Raji (cell line): ENCODE measurements around the gene MYLK.

Experiments
- POLR2A ChIP-seq: IDR thresholded peaks from 2 replicates; pipeline ENCODE4 v1.6.1; 2011; ENCODE audit warnings: low read depth, low read length, control low read depth; ENCODE audit not compliant: insufficient read depth

The MYLK gene

GRCh38 chr3:123813876-123814275, 70.3 kb downstream of the MYLK start:
- TF ChIP-seq POLR2A: no peak

DNA sequence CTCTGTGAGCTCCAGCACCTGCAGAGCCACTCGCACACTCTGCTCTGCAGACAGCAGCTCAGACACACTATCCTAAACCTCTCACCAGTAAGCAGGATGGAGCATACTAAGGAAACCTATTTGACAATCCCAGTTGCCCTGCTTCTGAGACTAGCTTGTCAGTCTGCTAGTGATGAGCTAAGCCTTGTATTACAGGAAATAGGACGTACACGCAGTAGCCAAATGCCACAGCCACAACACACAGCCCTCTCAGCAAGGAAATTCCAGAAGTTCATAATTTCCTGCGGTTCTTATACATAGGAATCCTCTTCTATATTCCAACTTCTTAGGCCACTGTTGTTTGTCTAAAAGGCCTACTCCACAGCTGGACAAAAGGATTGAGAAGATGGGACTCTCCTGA, 74.5 kb downstream of the MYLK start:
- TF ChIP-seq POLR2A: no peak

DNA sequence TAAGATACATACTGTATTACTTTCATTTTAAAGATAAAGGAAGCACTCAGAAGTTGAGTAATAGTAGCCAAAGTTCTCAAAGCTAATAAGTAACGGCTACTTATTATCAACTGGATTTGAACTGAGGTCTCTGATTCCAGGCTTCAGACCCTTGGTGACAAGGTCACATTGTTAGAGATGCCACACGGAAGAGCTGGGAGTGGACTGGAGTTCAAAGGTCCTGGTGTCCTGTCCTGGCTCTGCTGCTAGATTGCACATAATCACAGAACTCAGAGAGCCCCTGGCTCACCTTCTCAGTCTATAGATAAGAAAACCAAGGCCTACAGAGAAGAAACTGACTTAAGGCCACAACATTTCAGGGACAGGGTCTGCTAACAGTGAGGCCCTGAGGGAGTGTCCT, 75.3 kb downstream of the MYLK start:
- no peak for TF ChIP-seq POLR2A

- no peak for TF ChIP-seq POLR2A
Measured at GRCh38 chr3:123807820-123808219, 76.3 kb downstream of the MYLK start.

DNA sequence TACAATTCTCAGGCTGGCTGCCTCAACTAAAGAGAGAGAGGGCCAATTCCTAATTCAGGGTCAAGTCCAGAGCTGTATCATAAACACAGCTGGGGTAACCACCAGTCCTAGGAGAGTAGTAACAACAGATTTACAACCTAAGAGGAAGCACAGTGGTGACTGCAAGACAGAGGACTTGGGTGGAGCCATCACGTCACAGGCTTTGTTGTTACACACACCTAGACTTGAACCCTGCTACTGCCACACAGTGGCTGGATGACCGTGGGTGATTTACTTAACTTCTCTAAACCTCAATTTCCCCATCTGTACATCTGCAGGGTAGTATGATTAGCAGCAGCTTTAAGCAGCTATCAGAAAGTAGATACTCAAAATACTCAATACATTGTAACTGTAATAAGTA, 78.6 kb downstream of the MYLK start:
- TF ChIP-seq POLR2A: no peak

GRCh38 chr3:123805101-123805500, 79.0 kb downstream of the MYLK start:
- no peak for TF ChIP-seq POLR2A

DNA sequence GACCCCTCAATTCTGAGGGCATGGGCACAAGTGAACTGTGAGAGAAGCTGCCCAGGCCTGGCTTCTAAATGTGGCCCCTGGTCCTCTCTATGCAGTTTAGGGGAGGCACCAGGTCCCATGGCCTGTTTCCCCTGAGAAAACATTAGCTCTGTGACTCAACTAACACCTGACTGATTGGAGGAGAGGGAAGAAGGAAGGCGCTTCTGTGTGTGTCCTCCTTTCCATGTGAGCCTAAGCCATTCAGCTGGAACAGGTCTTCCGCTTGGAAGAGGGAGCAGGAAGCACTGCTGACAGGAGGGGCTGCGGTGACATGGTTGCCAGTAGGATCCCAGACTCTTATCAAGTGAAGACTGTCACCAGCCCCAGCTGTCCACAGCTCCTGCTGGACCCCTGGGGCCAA, 79.5 kb downstream of the MYLK start:
- TF ChIP-seq POLR2A: no peak

GRCh38 chr3:123803521-123803920, 80.6 kb downstream of the MYLK start:
- no peak for TF ChIP-seq POLR2A

- no peak for TF ChIP-seq POLR2A
Measured at GRCh38 chr3:123802007-123802625, 82.0 kb downstream of the MYLK start.

DNA sequence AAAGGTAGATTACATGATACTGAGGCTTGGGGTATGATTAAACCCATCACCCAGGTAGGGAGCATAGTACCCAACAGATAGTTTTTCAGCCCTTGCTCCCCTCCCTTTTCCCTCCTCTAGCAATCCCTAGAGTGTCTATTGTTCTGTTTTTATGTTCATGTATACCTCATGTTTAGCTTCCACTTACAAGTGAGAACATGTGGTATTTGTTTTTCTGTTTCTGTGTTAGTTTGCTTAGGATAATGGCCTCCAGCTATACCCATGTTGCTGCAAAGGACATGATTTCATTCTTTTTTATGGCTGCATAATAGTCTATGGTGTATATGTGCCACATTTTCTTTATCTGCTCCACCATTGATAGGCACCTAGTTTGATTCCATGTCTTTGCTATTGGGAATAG, 82.7 kb downstream of the MYLK start:
- no peak for TF ChIP-seq POLR2A

DNA sequence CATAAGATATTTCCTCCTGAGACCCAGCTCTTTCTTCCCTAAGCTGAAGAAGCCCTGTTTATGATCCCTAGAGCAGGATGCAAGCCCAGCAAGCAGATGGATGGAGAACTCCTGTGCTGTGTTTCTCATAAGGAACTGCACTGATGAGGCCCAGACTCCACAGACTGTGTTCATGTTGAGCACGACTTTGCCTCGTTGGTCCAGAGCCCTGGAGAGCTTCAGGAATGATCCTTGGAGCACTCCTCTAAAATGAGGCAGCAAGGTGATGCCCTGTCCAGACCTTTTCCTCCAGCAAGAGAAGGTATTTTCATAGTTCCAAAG, 83.8 kb downstream of the MYLK start:
- no peak for TF ChIP-seq POLR2A

GRCh38 chr3:123799544-123800361, 84.4 kb downstream of the MYLK start:
- no peak for TF ChIP-seq POLR2A

DNA sequence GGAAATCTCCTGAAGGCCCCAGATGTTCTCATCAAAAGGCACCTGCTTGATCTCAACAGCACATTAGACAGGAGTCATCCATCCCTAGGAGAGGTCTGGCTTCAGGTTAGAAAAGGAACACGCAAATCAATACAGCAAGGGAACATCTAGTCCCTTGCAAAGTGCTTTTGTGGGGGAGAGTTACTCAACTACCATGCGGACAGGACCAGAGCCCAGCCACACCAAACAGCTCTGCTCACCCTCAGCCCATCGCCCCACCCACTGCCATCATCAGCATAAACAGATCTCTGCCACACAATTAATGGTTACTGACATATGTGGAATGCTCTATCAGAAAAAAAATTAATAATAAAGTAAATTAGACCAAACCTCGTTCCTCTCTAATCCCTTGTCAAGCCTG, 85.6 kb downstream of the MYLK start:
- no peak for TF ChIP-seq POLR2A

- no peak for TF ChIP-seq POLR2A
Measured at GRCh38 chr3:123795471-123796251, 88.5 kb downstream of the MYLK start.

DNA sequence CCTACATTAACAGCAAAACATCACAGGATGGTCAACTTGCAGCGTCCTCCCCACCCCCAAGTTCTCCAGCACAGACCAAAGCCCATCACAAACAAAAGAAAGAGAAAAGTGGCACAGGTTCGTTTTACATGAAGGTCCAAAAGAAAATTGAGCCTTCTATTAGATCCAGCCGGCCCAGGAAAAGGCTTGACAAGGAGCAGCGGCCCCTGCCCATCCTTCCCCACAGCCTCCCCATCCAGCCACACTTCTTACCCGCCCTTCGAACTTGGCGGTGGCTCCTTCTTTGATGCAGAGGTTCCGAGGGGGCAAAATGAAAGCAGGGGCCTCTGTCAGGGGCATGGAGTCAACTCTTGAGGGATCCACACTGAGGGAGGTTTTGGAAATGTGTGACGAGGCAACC, 90.7 kb downstream of the MYLK start:
- no peak for TF ChIP-seq POLR2A

DNA sequence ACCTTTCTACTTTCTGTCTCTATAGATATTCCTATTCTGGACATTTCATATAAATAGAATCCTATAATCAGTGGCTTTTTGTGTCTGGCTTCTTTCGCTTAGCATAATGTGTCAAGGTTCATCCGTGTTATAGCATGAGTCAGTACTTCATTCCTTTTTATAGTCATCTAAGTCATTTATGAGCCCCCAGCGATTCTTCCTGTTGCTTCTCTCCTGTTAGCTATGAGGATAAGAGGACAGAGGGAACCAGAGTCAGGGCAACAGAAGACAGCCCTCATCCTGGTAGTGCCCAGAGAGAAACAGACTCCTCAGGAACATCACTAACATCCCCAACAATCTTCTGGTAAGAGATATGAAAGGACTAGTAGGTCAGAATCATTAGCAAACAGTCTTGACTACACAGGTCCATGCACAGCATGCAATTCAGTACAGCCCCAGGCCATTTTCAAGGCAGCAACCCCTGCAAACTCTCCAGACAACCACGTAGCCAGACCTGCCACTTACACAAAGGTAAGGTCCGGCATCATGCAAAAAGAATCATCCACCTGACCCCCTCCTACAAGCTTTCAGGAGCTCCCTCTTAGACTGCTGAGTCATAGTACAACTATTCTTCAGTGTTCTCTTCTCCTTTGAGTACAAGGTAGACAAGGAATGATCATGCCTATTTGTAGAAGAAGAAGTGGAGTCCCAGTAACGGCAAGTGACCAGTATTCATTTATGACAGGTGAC, 91.5 kb downstream of the MYLK start:
- TF ChIP-seq POLR2A: no peak

GRCh38 chr3:123791898-123792297, 92.2 kb downstream of the MYLK start:
- TF ChIP-seq POLR2A: no peak
